KOPT-K1 (cell line): ENCODE results near the gene JHY.

ENCODE experiments used
- H3K27ac ChIP-seq: fragments of 200-600 bp; sonication (generic); 2 replicates; pipeline ENCODE4 v1.5.1; 2016; ENCODE audit warnings: antibody characterized with exemption, mild to moderate bottlenecking, low read depth, low read length; ENCODE audit not compliant: poor library complexity, severe bottlenecking
- H3K36me3 ChIP-seq: fragments of 200-600 bp; sonication (generic); 2 replicates; pipeline ENCODE4 v1.5.1; 2017; ENCODE audit warnings: antibody characterized with exemption, mild to moderate bottlenecking, low read length, moderate library complexity; ENCODE audit not compliant: insufficient read depth
- H3K9me3 ChIP-seq: fragments of 200-600 bp; sonication (generic); 2 replicates; pipeline ENCODE4 v1.5.1; 2017; ENCODE audit warnings: antibody characterized with exemption, low read length, mild to moderate bottlenecking; ENCODE audit not compliant: insufficient read depth, poor library complexity, severe bottlenecking

JHY gene

GRCh38 chr11:123000721-123001120 lies 118.2 kb downstream of the JHY start:
- no peaks in the 10 kb centered on the region for H3K36me3 ChIP-seq
- H3K9me3 ChIP-seq, result no peaks in the 10 kb centered on the region
- H3K27ac ChIP-seq, result no peak overlapping the region

GRCh38 chr11:123006860-123007542 lies 124.4 kb downstream of the JHY start:
- no peaks in the 10 kb centered on the region for H3K9me3 ChIP-seq
- H3K27ac ChIP-seq, result no peak overlapping the region
- no peaks in the 10 kb centered on the region for H3K36me3 ChIP-seq
